NCI-H187 (cell line): Measurements from ENCODE around the gene TCAP.

ENCODE experiments used
- DNase-seq, 2 experiments: peaks; one replicate each; lab custom pipeline; 2025; lab: John Stamatoyannopoulos, UW

The TCAP gene

GRCh38 chr17:39667262-39667944, 2.3 kb downstream of the TCAP start:
- DNase-seq = no peak

- peak; percentile 9 to 17 for DNase-seq
Measured at GRCh38 chr17:39667945-39668924, 3.1 kb downstream of the TCAP start, which contains the start of gene PNMT. TSS of gene PNMT (plus strand) at chr17:39668453. CDS start at chr17:39668476, 23 bp downstream.

- no peak for DNase-seq
Measured at GRCh38 chr17:39669897-39670735, 5.0 kb downstream of the TCAP start.

GRCh38 chr17:39670746-39671145, 5.6 kb downstream of the TCAP start:
- DNase-seq = no peak

- DNase-seq = no peak
Measured at GRCh38 chr17:39671651-39672521, 6.7 kb downstream of the TCAP start.

- no peak for DNase-seq
Measured at GRCh38 chr17:39672522-39673334, 7.6 kb downstream of the TCAP start.

GRCh38 chr17:39673335-39674081, 8.4 kb downstream of the TCAP start:
- no peak for DNase-seq

GRCh38 chr17:39674179-39674578, 9.0 kb downstream of the TCAP start:
- no peak for DNase-seq

- DNase-seq = no peak
Measured at GRCh38 chr17:39674702-39675389, 9.7 kb downstream of the TCAP start.

GRCh38 chr17:39675390-39676082, 10.4 kb downstream of the TCAP start:
- DNase-seq = no peak

- peak; percentile 59 to 66 for DNase-seq
Measured at GRCh38 chr17:39676198-39676819, 11.2 kb downstream of the TCAP start.

- no peak for DNase-seq
Measured at GRCh38 chr17:39677072-39677471, 11.9 kb downstream of the TCAP start.

- DNase-seq = peak; percentile 10 to 49
Measured at GRCh38 chr17:39677542-39678339, 12.6 kb downstream of the TCAP start.

GRCh38 chr17:39678340-39679116, 13.4 kb downstream of the TCAP start:
- DNase-seq = no peak

- DNase-seq = no peak
Measured at GRCh38 chr17:39679521-39680192, 14.5 kb downstream of the TCAP start.
